RPMI7951 (cell line): Measurements from ENCODE around the gene SPAG16. TPM values are rescaled to one million over a fixed set of nuclear protein-coding genes. Genes with fewer than 3 reads are reported as not detected.
"Not testable (repeated sequence)": the region's sequence is repeated elsewhere in the genome, so short reads cannot be mapped to it uniquely, and the experiment has no call there.

ENCODE experiments used
- DNase-seq: peaks from one replicate; pipeline ENCODE4 v3.0.0-alpha.2; 2012; ENCODE audit warnings: low read depth
- total RNA-seq: library from RNA; depleted of rRNA; stranded (reverse); fragments of >200 nt; shearing (Covaris generic); gene quantifications from 2 replicates; pipeline ENCODE4 v1.2.3, GENCODE V29; 2014

Gene SPAG16
- total RNA-seq, 1 experiment from 2014 or later, result 29.9 TPM

GRCh38 chr2:213691351-213691750 lies 407.1 kb downstream of the SPAG16 start:
- no peak for DNase-seq

- DNase-seq, result no peak
Measured at GRCh38 chr2:213696442-213696841, 412.2 kb downstream of the SPAG16 start.

DNA sequence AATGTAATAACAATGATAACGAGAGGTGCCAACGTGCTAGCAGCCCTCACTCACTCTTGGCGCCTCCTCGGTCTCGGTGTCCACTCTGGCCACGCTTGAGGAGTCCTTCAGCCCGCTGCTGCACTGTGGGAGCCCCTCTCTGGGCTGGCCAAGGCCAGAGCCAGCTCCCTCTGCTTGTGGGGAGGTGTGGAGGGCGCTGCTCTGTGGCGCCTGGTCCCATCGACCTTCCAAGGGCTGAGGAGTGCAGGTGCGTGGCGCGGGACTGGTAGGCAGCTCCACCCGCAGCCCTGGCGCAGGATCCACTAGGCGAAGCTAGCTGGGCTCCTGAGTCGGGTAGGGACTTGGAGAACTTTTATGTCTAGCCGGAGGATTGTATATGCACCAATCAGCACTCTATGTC lies 417.1 kb downstream of the SPAG16 start:
- not testable (repeated sequence) for DNase-seq

DNA sequence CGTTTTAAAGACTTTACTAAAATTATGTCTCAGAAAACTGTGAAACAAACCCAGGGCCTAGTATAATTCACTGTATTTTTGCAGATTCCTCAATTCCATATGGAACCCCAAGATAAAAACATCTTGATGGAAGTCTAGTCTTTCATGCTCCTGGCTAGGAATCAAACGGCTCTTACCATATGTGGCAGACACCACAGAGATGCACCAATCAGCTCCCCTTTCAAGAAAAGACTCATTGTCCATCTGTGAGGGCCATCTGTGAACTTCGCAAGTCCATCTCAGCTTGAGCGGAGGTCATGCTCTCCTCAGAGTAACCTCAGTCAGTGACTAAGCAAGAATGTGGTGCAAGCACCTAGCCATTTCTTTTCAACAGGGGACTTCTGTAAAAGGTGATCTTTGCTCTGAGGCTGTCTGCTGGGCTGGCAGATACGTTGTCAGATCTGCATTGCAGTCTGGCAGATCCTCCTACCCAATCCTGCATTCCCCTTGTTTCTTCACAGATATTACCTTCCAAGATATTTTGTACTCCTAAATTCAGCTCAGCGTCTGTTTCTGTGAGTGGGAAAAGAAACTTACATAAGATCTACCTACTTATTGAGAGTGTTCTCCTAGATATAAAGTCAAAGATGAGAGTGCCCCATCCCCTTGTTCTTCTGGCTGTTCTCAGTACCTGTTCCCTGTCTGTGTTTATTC lies 419.3 kb downstream of the SPAG16 start:
- no peak for DNase-seq

DNA sequence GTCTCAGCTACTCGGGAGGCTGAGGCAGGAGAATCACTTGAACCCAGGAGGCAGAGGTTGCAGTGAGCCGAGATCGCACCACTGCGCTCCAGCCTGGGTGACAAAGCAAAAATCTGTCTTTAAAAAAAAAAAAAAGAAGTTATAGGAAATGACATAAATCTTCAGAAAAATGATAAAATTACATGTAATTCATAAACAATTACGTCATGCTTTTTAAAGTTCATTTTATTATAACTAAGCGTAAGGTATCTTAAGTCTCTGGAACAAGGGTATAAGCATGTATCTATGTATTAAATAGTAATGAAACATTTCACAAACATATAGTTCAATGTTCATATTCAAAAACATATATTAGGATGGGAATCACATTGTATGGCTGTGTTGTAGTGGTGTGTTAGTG lies 425.9 kb downstream of the SPAG16 start:
- no peak for DNase-seq

- not testable (repeated sequence) for DNase-seq
Measured at GRCh38 chr2:213718411-213718810, 434.1 kb downstream of the SPAG16 start.

DNA sequence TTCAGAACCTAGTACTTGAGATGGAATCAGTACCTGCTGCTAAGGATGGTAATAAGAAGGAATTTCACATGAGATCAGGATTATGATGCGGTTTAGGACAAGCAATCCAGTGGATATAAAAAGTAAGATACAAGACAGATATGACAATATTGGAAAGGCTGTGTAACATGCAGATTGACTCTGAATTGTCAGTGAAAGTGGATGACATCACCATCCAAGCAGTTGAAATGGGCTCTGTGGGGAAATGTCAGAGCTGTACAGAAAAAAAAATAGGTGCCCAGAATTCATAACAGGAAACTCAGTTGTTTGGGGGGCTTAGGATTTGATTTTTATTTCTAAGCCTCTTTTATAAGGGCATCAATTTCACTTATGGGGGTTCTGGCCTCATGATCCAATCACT lies 438.3 kb downstream of the SPAG16 start:
- DNase-seq, result no peak

- no peak for DNase-seq
Measured at GRCh38 chr2:213723041-213723560, 438.8 kb downstream of the SPAG16 start.

GRCh38 chr2:213723707-213724106 lies 439.4 kb downstream of the SPAG16 start:
- DNase-seq, result no peak

DNA sequence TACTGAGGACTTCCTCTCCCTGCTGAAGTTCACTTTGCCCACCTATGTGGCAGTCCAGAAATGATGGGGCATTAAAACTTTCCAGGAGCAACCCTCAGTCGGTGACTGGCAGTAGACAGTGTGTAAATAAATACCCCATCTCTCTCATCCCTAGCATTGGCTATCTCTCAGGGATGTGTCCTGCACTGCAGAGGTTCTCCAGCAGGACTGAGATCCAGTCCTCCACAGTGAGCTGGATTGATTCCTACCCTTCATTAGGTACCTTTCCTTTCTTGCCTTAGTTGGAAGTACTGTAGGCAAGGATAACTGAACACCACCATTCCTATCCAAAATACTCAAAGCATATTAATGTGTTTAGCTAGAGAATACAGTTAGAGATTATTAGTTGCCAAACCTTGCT lies 441.8 kb downstream of the SPAG16 start:
- no peak for DNase-seq

DNA sequence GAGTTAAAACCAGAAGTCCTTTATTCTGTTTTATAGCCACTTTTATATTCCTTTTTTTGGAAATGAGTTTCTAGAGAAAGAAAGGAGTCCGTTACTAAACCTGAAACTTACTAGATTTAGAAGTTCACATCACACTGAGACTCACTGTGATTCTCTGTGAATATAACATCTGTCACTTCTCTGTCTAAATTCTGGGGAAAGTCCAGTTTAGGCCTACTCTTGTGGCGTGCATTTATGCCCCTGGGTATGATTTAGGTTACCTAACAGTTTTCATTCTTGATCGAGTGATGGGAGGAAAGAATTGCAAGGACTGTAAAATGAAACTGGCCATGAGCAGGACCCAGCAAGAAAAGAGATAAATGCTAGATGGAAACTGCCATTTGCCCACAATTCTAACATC lies 449.6 kb downstream of the SPAG16 start:
- no peak for DNase-seq

DNA sequence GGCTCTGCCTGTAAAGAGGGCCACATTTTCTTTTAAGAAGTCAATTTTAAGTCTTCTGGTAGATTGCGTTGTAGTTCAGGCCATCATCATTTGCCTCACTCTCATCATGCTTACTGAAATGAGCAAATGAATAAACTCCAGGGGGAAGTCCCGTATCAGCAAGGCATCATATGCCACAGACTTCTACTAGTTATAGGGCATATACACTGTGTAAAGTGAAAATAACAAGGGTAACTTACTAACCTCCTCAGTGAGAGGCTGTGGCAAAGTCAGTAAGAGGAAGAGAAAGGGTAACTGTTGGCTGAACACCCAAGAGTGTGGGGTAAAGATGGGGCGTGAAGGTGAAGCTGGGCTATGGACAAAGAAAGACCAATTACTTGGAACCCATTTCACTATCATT lies 456.2 kb downstream of the SPAG16 start:
- DNase-seq, result no peak

GRCh38 chr2:213751446-213751845 lies 467.2 kb downstream of the SPAG16 start:
- DNase-seq, result no peak

DNA sequence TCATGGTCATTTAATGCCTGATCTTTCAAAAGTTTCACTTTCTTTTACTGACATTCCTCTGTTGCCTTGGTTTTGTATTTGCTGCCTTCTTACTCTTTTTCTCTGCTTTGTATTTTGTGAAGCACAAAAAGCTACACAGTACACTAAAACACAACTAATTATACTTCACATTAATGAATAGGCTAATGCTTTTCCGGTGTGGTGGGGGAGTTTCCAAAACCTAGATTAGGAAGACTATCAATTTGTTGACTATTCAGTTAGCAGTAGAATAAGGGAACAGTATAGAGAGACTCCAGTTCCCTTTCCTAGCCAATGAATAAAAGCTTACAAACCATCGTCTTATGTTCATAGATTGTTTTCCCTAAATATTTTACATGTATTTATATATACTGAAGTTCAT lies 468.3 kb downstream of the SPAG16 start:
- no peak for DNase-seq

DNA sequence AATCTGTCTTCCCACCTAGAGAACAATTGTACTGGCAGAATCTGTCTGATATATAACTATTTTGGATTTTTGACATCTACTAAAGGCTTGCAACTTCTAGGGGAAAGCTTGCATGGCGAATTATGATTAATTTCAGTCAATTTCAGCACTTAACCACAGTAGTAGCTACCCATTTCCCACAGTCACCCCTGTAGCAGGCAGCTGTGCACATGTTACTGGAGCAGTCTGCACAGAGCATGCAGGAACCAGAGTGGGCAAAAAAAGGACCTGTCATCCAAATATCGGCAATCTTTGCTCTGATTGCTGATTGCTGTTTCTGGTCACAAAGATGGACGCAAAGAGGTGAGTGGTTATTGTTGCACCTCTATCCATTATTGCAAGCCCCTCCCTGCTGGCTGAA lies 473.3 kb downstream of the SPAG16 start:
- no peak for DNase-seq

GRCh38 chr2:213763354-213763753 lies 479.1 kb downstream of the SPAG16 start:
- no peak for DNase-seq

DNA sequence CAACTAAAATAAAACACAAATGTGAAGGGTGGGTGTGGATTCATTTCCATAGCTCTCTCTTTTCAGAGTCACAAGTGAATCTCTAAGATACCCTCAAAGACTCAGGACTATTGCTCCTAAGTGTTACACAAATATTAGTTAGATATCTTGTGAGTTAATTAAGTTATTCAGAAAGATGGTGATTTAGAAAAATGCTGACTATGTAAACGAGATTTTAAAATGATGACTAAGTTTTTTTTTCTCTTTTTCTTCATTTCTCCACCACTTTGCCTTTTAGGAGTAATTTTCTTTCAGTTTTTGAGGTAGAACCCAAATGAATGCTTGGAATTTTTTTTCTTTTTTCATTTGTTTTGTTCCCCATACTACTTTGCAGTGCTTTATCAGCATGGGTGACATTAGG lies 479.7 kb downstream of the SPAG16 start:
- DNase-seq, result no peak

DNA sequence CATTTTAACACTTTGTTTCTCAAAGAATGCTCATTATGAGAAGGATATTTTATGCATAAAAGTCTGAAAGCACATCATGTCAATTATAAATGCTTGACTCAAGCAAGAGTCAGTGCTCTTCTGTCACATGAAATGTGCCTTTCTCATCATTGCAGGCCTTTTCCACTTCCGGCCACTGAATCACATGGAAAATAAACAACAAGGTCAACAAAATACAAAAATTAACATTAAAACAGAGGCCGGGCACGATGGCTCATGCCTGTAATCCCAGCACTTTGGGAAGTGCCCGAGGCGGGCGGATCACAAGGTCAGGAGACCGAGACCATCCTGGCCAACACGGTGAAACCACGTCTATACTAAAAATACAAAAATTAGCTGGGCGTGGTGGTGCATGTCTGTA lies 480.6 kb downstream of the SPAG16 start:
- DNase-seq, result peak; percentile 19

DNA sequence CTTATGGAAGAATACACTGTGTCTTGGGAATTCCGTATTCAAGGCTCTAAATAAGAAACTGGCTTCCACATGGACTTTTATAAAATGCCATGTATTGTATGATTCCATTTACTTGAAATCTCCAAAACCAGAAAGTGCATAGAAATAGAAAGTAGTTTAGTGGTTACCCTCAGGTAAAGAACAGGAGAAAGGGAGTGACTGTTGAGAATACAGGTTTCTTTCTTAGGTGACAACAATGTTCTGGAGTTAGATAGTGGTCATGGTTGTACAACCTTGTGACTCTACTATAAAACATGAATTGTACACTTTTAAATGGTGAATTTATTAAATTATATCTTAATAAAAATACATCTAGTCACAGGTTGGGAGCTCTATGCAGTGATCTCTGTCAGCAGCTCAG lies 481.8 kb downstream of the SPAG16 start:
- DNase-seq, result no peak

- DNase-seq, result peak; percentile 3
Measured at GRCh38 chr2:213766465-213766901, 482.2 kb downstream of the SPAG16 start.

DNA sequence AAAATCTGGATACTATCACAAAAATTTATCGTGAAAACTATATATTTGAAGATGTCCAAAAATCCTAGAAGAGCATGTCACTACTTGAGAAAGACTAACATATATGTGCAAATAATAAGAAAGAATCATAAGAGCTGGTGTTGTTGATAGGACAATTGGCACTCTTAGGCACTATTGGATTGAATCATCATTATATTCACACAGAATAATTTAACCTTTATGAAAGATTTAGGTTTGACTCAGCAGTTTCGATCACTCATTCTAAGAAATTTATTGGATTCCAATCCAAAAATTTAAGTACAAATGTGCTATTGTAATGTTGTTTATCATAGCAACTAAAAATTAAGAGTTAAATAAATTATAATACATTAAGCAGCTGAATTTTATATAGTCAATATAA lies 503.6 kb downstream of the SPAG16 start:
- DNase-seq, result no peak

- no peak for DNase-seq
Measured at GRCh38 chr2:213789940-213790339, 505.7 kb downstream of the SPAG16 start.

GRCh38 chr2:213792045-213792444 lies 507.8 kb downstream of the SPAG16 start:
- no peak for DNase-seq
